Tibial artery (tissue), 4 donors: ENCODE data around the gene FBN2.

Experiments
- DNase-seq, 2 donors: peaks; one replicate each; pipeline ENCODE4 v3.0.0-alpha.2; 2019
- H3K27ac ChIP-seq, 2 donors: fragments of 200-600 bp; sonication (generic) in 1 of 2; 1 replicate in 1 of 2; 2 replicates in 1 of 2; pipeline ENCODE4 v1.5.1; 2018 to 2019; ENCODE audit warnings: mild to moderate bottlenecking in 1 of 2
- H3K27me3 ChIP-seq, 2 donors: fragments of 200-600 bp; sonication (generic) in 1 of 2; one replicate each; pipeline versions ENCODE4 v1.5.1 to v1.6.0; 2016 to 2019
- H3K36me3 ChIP-seq, 3 donors: fragments of 200-600 bp; sonication (generic) in 2 of 3; one replicate each; pipeline ENCODE4 v1.5.1; 2016 to 2019; ENCODE audit warnings: mild to moderate bottlenecking in 2 of 3
- H3K4me1 ChIP-seq, 4 donors: fragments of 200-600 bp; sonication (generic) in 2 of 4; 1 replicate in 3 of 4; 2 replicates in 1 of 4; pipeline ENCODE4 v1.5.1; 2016 to 2019
- H3K4me3 ChIP-seq, 2 donors: fragments of 200-600 bp; sonication (generic) in 1 of 2; 1 replicate in 1 of 2; 2 replicates in 1 of 2; pipeline ENCODE4 v1.5.1; 2018 to 2019; ENCODE audit warnings: mild to moderate bottlenecking in 2 of 2
- H3K9me3 ChIP-seq, 3 donors: fragments of 200-600 bp; sonication (generic) in 1 of 3; one replicate each; pipeline ENCODE4 v1.5.1; 2016 to 2019
- CTCF ChIP-seq, 2 experiments: fragments of 200-600 bp in 1 of 2; fragments of 450-650 bp in 1 of 2; IDR thresholded peaks; one replicate each; pipeline ENCODE4 v1.5.1; 2017 to 2019; ENCODE audit warnings: antibody characterized with exemption in 2 of 2, mild to moderate bottlenecking in 1 of 2, moderate library complexity in 1 of 2
- intact Hi-C: fragments of 100-400 bp; cut with DNase I; formaldehyde crosslinking; loops from one replicate; pipeline ENCODE4 v1.15.0; 2023; ENCODE audit warnings: low total_unique reads

FBN2 gene

GRCh38 chr5:128498844-128499455 is 39.1 kb downstream of the FBN2 start:
- no peak for DNase-seq
- TF ChIP-seq CTCF (IDR thresholded peaks at IDR 0.05), result no peak
- intact Hi-C loops, result no loop called here

GRCh38 chr5:128494516-128494915 is 43.5 kb downstream of the FBN2 start:
- no peaks in the 10 kb centered on the region for H3K9me3 ChIP-seq
- H3K36me3 ChIP-seq, result no peaks in the 10 kb centered on the region
- intact Hi-C loops, result no loop called here
- no peak for TF ChIP-seq CTCF (IDR thresholded peaks at IDR 0.05)
- H3K4me3 ChIP-seq, result no peak overlapping the region
- H3K4me1 ChIP-seq, result no peaks in the 10 kb centered on the region
- no peaks in the 10 kb centered on the region for H3K27me3 ChIP-seq
- no peak overlapping the region for H3K27ac ChIP-seq
- no peak for DNase-seq

More at GRCh38 chr5:128498844-128499455, 39.1 kb downstream of the FBN2 start:
- Histone ChIP-seq H3K27ac (no peak overlapping the region), H3K36me3 (no peaks in the 10 kb centered on the region), H3K9me3 (peaks cover 0 to 6% (median 0%) of the 10 kb centered on the region in 3 donors), H3K4me3 (no peak overlapping the region), H3K27me3 (no peaks in the 10 kb centered on the region), H3K4me1 (no peaks in the 10 kb centered on the region)

GRCh38 chr5:128493657-128494329 is 44.3 kb downstream of the FBN2 start:
- TF ChIP-seq CTCF (IDR thresholded peaks at IDR 0.05), result no peak
- Histone ChIP-seq H3K9me3 (no peaks in the 10 kb centered on the region), H3K4me1 (no peaks in the 10 kb centered on the region), H3K4me3 (no peak overlapping the region), H3K27ac (no peak overlapping the region), H3K36me3 (no peaks in the 10 kb centered on the region), H3K27me3 (no peaks in the 10 kb centered on the region)
- intact Hi-C loops, result no loop called here
- DNase-seq, result no peak

GRCh38 chr5:128491291-128491690 is 46.8 kb downstream of the FBN2 start:
- H3K36me3 ChIP-seq, result no peaks in the 10 kb centered on the region
- TF ChIP-seq CTCF (IDR thresholded peaks at IDR 0.05), result no peak
- H3K4me3 ChIP-seq, result no peak overlapping the region
- DNase-seq, result no peak
- no peaks in the 10 kb centered on the region for H3K4me1 ChIP-seq
- no peaks in the 10 kb centered on the region for H3K9me3 ChIP-seq
- intact Hi-C loops, result no loop called here
- H3K27ac ChIP-seq, result no peak overlapping the region
- H3K27me3 ChIP-seq, result no peaks in the 10 kb centered on the region

GRCh38 chr5:128490761-128491160 is 47.3 kb downstream of the FBN2 start:
- intact Hi-C loops, result no loop called here
- no peak overlapping the region for H3K27ac ChIP-seq

More at GRCh38 chr5:128490761-128491160, 47.3 kb downstream of the FBN2 start:
- no peaks in the 10 kb centered on the region for H3K4me1 ChIP-seq
- H3K36me3 ChIP-seq, result no peaks in the 10 kb centered on the region
- H3K9me3 ChIP-seq, result no peaks in the 10 kb centered on the region
- no peak for TF ChIP-seq CTCF (IDR thresholded peaks at IDR 0.05)
- H3K4me3 ChIP-seq, result no peak overlapping the region
- no peak for DNase-seq
- H3K27me3 ChIP-seq, result no peaks in the 10 kb centered on the region
